Small intestine (tissue), 7 donors: ENCODE measurements around the gene ZNF512B. TPM values are rescaled to one million over a fixed set of nuclear protein-coding genes. Genes with fewer than 3 reads are reported as not detected.
"Not testable (repeated sequence)": the region's sequence is repeated elsewhere in the genome, so short reads cannot be mapped to it uniquely, and the experiment has no call there.

Experiments
- DNase-seq, 2 donors: peaks; one replicate each; pipeline versions ENCODE4 v3.0.0 to v3.0.0-alpha.2; 2013
- FAIRE-seq: peaks from 2 replicates; lab custom pipeline; 2012; peaks lifted over from hg19 to GRCh38; lab: Jason Lieb, UNC
- H3K27ac ChIP-seq, 3 donors: one replicate each; pipeline ENCODE4 v1.5.1; 2013; ENCODE audit warnings: low read length in 2 of 3, mild to moderate bottlenecking in 2 of 3, control low read depth in 1 of 3, inconsistent platforms in 1 of 3, low read depth in 1 of 3, moderate library complexity in 1 of 3
- H3K27me3 ChIP-seq, 3 donors: one replicate each; pipeline ENCODE4 v1.6.1; 2013; ENCODE audit warnings: low read length in 3 of 3, inconsistent platforms in 1 of 3; ENCODE audit not compliant: control insufficient read depth in 3 of 3, insufficient read depth in 3 of 3
- H3K36me3 ChIP-seq, 3 donors: one replicate each; pipeline ENCODE4 v1.6.1; 2013; ENCODE audit warnings: low read length in 3 of 3, inconsistent platforms in 1 of 3, low read depth in 1 of 3, mild to moderate bottlenecking in 1 of 3, moderate library complexity in 1 of 3; ENCODE audit not compliant: control insufficient read depth in 3 of 3, insufficient read depth in 2 of 3
- H3K4me1 ChIP-seq, 3 donors: one replicate each; pipeline ENCODE4 v1.6.1; 2013; ENCODE audit warnings: low read length in 2 of 3, inconsistent platforms in 1 of 3, low read depth in 1 of 3, mild to moderate bottlenecking in 1 of 3, moderate library complexity in 1 of 3; ENCODE audit not compliant: control insufficient read depth in 3 of 3, insufficient read depth in 2 of 3
- H3K4me3 ChIP-seq, 3 donors: one replicate each; pipeline ENCODE4 v1.5.1; 2013; ENCODE audit warnings: low read length in 3 of 3, control low read depth in 1 of 3, inconsistent platforms in 1 of 3, low read depth in 1 of 3, mild to moderate bottlenecking in 1 of 3, moderate library complexity in 1 of 3
- H3K9me3 ChIP-seq, 2 donors: one replicate each; pipeline ENCODE4 v1.6.1; 2013; ENCODE audit warnings: low read depth in 1 of 2, low read length in 1 of 2; ENCODE audit not compliant: control insufficient read depth in 2 of 2, insufficient read depth in 1 of 2
- WGBS, 3 donors: extraction: QIAGEN DNeasy Blood & Tissue Kit; methylation state at CpG; one replicate each; pipeline ENCODE4 v1.1.7; 2013; 5-methylcytosine and 5-hydroxymethylcytosine counted together
- polyA plus RNA-seq, 4 donors: library from polyadenylated mRNA; stranded (reverse) in 3 of 4; unstranded in 1 of 4; fragments of 200-250 nt in 3 of 4; fragments of 120-200 nt in 1 of 4; gene quantifications; one replicate each; pipeline versions ENCODE4 v1.2.1 to v1.2.3, GENCODE V29; 2013
- donor health status: healthy with polysubstance abuse.
- donor health status: control.
- donor health status: control.
- donor health status: Bipolar disorder and iron deficiency.
- donor health status: healthy.

Gene ZNF512B
- polyA plus RNA-seq, 4 donors = 2.5 to 5.0 (median 3.6) TPM

DNA sequence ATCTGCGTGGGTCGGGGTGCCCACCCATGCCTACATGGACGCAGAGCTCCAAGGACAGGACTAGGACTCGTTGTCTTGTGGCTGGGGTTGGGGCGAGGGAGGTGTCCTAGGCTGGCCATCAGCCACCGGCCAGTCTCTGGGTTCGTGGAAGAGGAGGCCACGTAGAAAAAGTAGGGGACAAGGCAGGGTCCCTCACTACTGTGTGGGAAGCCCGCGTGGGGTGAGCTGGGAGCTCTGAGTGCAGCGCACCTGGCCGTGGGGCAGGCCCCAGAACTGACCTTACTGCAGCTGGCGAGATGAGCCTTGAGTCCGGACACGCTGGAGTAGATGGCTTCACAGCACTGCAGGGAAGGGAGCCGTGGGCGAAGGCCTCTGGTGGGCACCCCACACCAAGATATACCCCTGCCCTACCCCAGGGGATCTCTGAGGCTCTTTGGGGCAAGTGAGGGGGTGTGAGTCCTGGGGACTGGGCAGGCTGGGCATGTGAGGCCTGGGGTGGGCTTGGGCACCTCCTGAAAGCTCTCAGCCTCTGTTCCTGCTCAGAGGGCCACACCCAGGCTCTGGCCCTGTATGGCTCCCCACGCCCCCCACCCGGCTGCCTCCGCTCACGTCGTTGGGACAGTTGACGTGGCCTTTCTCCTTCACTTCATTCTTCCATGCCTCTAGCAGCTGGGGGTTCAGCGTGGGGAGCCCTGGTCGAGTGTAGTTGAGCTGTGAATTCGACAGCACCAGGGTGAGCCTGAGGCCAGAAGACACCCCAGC, 7.9 kb downstream of the ZNF512B start:
- H3K27ac ChIP-seq = no peak overlapping the region
- DNase-seq (no peak), FAIRE-seq (no peak)
- WGBS, 3 donors = 91 to 92% (median 91%) methylated on average over 25 to 26 of the region's 26 CpGs
- peaks cover 0 to 63% (median 0%) of the 10 kb centered on the region in 3 donors for H3K36me3 ChIP-seq
- peaks cover 0 to 24% of the 10 kb centered on the region in 2 donors for H3K9me3 ChIP-seq
- H3K4me3 ChIP-seq = no peak overlapping the region
- H3K27me3 ChIP-seq = no peaks in the 10 kb centered on the region
- H3K4me1 ChIP-seq = peaks cover 0 to 11% (median 0%) of the 10 kb centered on the region in 3 donors

DNA sequence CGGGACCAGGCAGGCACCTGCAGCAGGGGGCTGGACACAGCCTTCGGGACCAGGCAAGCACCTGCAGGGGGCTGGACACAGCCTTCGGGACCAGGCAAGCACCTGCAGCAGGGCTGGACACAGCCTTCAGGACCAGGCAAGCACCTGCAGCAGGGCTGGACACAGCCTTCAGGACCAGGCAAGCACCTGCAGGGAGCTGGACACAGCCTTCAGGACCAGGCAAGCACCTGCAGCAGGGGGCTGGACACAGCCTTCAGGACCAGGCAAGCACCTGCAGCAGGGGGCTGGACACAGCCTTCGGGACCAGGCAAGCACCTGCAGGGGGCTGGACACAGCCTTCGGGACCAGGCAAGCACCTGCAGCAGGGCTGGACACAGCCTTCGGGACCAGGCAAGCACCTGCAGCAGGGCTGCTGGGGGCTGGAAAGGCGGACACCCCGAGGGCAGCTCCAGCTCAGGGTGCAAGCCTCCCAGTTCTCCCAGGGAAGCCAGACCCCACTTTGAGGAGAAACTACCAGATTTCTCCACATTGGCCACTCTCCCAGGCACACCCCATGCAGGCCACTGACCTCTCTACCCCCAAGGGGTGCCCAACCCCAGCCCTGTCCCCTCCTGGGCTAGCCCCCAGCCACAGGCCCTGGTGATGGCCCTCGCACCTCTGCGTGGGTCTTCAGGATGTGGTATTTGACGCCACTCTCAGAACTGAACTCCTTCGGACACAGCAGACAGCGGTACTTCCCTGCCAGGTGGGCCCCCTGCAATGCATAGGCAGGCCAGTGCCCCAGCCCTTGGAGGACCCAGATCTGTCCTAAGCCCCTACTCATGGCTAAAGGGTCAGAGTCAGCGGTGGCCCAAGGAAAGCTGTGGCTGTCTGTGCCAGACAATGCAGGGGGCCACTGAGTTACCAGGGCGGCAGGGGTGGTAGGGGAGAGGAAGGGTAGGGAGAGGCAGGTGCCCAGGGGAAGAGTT, 8.8 kb downstream of the ZNF512B start:
- not testable (repeated sequence) for H3K27ac ChIP-seq, H3K4me3 ChIP-seq, H3K27me3 ChIP-seq, DNase-seq, FAIRE-seq
- 87 to 92% (median 89%) methylated on average over 8 to 15 of the region's 15 CpGs for WGBS, 3 donors
- Histone ChIP-seq H3K36me3 (peaks cover 0 to 54% (median 0%) of the 10 kb centered on the region in 3 donors), H3K9me3 (peaks cover 0 to 15% of the 10 kb centered on the region in 2 donors), H3K4me1 (peaks cover 0 to 11% (median 0%) of the 10 kb centered on the region in 3 donors)

DNA sequence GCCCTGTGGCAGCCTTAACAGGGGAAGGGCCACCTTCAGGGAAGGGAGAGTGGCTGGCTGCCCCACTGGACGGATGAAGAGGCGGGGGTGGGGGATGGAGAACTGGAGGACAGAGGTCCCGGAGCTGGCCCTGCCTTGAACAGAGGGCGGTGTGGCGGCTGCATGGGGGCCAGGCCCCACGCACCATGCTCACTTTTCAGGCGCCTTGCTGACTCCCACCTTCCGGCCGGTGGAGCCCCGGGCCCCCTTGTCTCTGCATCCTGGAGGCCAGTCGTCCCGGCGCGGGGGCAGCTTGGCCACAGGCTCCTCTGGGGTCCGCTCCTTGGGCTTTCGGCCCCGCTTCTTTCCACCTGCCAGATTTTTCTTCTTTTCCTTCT, 10.0 kb downstream of the ZNF512B start:
- FAIRE-seq = no peak
- Histone ChIP-seq H3K27me3 (no peaks in the 10 kb centered on the region), H3K27ac (no peak overlapping the region), H3K4me3 (no peak overlapping the region), H3K4me1 (peaks cover 0 to 19% (median 0%) of the 10 kb centered on the region in 3 donors), H3K9me3 (peaks cover 0 to 14% of the 10 kb centered on the region in 2 donors), H3K36me3 (peaks cover 0 to 57% (median 0%) of the 10 kb centered on the region in 3 donors)
- WGBS, 3 donors = 93 to 94% (median 94%) methylated on average over 14 to 17 of the region's 17 CpGs
- no peak for DNase-seq

DNA sequence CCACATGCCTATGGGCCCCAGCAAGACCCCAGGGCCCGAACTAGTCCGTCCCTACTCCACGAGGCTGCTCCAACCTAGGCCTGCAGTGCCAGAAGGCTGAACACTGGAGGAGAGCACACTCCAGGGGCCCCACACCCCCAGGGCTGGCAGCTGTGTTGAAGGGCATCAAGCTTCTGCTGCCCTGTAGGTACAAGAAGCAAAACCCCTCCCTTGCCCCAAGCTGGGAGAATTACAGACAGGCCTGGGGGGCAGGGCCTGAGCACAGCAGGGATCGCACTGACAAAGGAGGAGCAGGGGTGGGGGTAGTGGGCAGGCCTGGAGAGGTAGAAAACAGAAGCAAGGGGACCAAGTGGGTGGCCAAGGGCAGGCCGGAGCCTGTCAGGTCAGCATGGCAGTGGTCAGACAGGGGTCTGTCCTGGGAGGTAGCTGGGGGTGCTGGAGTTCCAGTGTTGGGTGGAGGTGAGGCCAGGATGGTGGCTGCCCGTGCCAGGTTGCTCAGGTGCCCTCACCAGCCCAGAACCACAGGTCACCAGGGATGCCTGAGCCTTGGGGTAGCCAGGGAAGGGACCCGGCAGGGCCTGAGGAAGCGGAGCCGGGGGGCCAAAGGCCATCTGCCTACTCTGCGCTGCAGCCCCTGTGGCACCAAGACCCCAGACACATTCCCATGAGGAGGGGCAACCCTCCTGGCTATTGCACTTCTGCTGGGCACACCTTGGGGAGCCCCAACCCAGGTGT, 10.6 kb downstream of the ZNF512B start:
- H3K9me3 ChIP-seq = peaks cover 0 to 8% of the 10 kb centered on the region in 2 donors
- peaks cover 0 to 57% (median 0%) of the 10 kb centered on the region in 3 donors for H3K36me3 ChIP-seq
- FAIRE-seq (no peak), DNase-seq (no peak)
- H3K4me3 ChIP-seq = no peak overlapping the region
- no peaks in the 10 kb centered on the region for H3K27me3 ChIP-seq
- 85 to 93% (median 88%) methylated on average over 10 of the region's 10 CpGs for WGBS, 3 donors
- peaks cover 0 to 24% (median 1%) of the 10 kb centered on the region in 3 donors for H3K4me1 ChIP-seq
- H3K27ac ChIP-seq = no peak overlapping the region

DNA sequence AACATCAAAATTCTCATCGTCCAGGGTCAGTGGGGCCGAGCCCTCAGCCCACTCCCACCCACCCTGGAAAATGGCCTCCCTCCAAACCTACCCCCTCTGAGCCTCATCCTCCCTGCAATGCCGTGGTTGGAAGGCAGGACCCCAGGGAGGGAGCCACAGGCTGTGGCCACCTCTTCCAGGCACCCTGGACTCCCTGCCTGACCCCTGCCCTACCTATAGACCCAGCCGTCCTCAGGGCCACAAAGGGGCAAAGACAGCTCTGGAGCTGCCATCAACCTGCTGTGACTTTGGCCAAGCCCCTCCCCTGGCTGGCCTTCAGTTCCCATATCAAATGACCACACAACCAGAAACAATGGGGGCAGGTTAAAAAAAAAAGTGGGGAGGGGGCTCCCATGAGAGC, 11.3 kb downstream of the ZNF512B start:
- no peak for DNase-seq
- no peaks in the 10 kb centered on the region for H3K27me3 ChIP-seq
- peaks cover 3 to 29% (median 5%) of the 10 kb centered on the region in 3 donors for H3K4me1 ChIP-seq
- FAIRE-seq = no peak
- H3K4me3 ChIP-seq = no peak overlapping the region
- H3K27ac ChIP-seq = peak overlapping the region in 1 of 3 donors; percentile 75
- peaks cover 0 to 56% (median 0%) of the 10 kb centered on the region in 3 donors for H3K36me3 ChIP-seq
- H3K9me3 ChIP-seq = peaks cover 0 to 2% of the 10 kb centered on the region in 2 donors
- 65 to 72% (median 70%) methylated on average over 4 of the region's 4 CpGs for WGBS, 3 donors

DNA sequence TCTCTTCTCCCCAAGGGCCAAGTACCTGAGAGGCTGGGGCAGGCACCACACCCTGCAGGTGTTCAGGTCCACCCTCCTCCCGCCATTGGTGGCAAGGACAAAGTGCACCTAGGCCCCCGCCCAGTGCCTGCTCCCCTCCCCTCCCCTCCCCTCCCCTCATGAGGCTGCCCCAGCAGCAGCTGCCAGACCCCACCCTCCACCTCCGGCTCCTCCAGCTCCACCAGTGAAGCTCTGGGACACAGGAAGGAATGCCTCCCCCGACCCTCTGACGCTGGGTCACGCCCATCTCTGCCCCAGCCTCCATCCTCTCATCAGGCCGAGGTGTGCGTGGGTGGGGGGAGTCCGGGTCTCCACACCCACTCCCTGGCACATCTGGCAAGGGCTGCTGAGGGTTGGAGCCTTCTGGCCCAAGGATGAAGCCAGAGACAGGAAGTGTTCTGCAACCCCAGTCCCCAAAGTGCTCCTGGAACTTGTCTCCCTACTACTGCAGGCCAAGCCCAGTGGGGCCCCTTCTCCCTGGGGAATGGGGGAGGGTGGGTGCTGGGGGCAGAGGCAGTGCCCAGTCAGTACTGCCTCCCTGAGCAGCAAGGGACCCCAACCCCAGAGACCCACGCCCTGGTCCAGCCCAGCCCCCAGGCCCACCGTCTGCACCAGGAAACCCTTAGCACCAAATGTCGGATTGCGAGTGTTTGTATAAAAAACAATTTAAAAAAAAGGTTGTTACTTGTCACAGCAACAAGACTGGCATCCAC, 11.9 kb downstream of the ZNF512B start:
- Histone ChIP-seq H3K4me1 (peaks cover 3 to 29% (median 5%) of the 10 kb centered on the region in 3 donors), H3K9me3 (no peaks in the 10 kb centered on the region), H3K27me3 (no peaks in the 10 kb centered on the region), H3K27ac (peak overlapping the region; percentile 85 to 93 (median 93)), H3K4me3 (peak overlapping the region in 2 of 3 donors; percentile 49 to 69), H3K36me3 (peaks cover 0 to 50% (median 0%) of the 10 kb centered on the region in 3 donors)
- WGBS, 3 donors = 24 to 41% (median 35%) methylated on average over 13 of the region's 13 CpGs
- FAIRE-seq (no peak), DNase-seq (peak; percentile 87 to 92)

DNA sequence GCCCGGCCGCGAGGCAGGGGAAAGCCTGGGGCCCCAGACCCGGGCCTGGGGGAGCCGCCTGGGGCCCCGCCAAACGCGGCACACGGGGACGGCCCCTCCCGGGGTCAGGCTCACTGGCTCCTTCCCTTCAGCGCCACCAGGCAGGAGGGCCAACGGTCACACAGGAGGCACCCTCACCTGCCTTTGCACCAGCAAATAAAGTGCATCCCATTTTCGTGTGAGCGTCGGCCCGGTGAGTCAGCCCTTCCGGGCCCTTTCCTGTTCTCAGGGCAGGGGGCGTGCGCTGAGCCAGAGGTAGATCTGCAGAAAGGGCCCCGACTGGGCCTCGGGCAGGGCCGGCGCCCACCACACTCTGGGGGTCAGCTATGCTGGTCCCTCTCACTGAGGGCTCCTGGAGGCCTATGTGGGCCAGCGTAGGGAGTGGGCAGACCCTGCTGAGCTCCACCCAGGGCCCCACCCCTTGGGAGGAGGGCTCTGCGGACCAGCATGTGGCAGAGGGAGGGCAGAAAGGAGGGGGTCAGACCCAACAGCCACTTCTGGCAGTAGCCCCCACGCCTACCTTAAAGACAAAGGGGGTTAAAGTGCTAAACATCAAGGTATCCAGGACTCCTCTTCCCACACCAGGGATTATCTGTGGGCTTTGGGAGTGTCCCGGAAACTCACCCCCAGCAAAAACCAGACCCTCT, 12.6 kb downstream of the ZNF512B start:
- Histone ChIP-seq H3K4me3 (peak overlapping the region in 2 of 3 donors; percentile 49 to 69), H3K36me3 (peaks cover 0 to 50% (median 0%) of the 10 kb centered on the region in 3 donors), H3K27me3 (no peaks in the 10 kb centered on the region), H3K27ac (peak overlapping the region; percentile 85 to 93 (median 93)), H3K9me3 (no peaks in the 10 kb centered on the region), H3K4me1 (peaks cover 3 to 29% (median 9%) of the 10 kb centered on the region in 3 donors)
- peak; percentile 82 to 91 for DNase-seq
- WGBS, 3 donors = 1 to 3% (median 2%) methylated on average over 25 to 28 of the region's 28 CpGs
- FAIRE-seq = no peak
